ENCODE results near the gene EXOC5.
A peak's percentile ranks its signal among the peaks of the same experiment; 100 is the strongest.
"Not testable (repeated sequence)": the region's sequence is repeated elsewhere in the genome, so short reads cannot be mapped to it uniquely, and the experiment has no call there.

The EXOC5 gene
- 73.0 to 93.5 (median 84.7) reads per million in 4 experiments for total RNA-seq

GRCh38 chr14:57268161-57269069, at the start of gene EXOC5, which contains the start of gene AP5M1:
EXOC5 (minus strand) TSS chr14:57268905; CDS start chr14:57268648, 257 bp downstream.
AP5M1 (plus strand) TSS chr14:57268971; CDS start chr14:57269315, 344 bp downstream.
- DNase-seq = peak; percentile 85

GRCh38 chr14:57317248-57317833, 48.6 kb upstream of the EXOC5 start:
- peak; percentile 60 for DNase-seq

GRCh38 chr14:57314396-57315089, 45.8 kb upstream of the EXOC5 start:
- no peak for DNase-seq

- DNase-seq = no peak
Measured at GRCh38 chr14:57302883-57303282, 34.2 kb upstream of the EXOC5 start.

GRCh38 chr14:57299511-57299910, 30.8 kb upstream of the EXOC5 start:
- no peak for DNase-seq

GRCh38 chr14:57297852-57298251, 29.1 kb upstream of the EXOC5 start:
- DNase-seq = no peak

- DNase-seq = no peak
Measured at GRCh38 chr14:57295239-57295638, 26.5 kb upstream of the EXOC5 start.

- no peak for DNase-seq
Measured at GRCh38 chr14:57293866-57294837, 25.4 kb upstream of the EXOC5 start.

GRCh38 chr14:57291692-57292647, 23.3 kb upstream of the EXOC5 start:
- no peak for DNase-seq

- no peak for DNase-seq
Measured at GRCh38 chr14:57290751-57291150, 22.0 kb upstream of the EXOC5 start.

- no peak for DNase-seq
Measured at GRCh38 chr14:57287745-57288144, 19.0 kb upstream of the EXOC5 start.

- no peak for DNase-seq
Measured at GRCh38 chr14:57277062-57277461, 8.4 kb upstream of the EXOC5 start.

GRCh38 chr14:57275023-57275664, 6.4 kb upstream of the EXOC5 start:
- DNase-seq = no peak

- DNase-seq = no peak
Measured at GRCh38 chr14:57274551-57274950, 5.8 kb upstream of the EXOC5 start.

- no peak for DNase-seq
Measured at GRCh38 chr14:57273236-57273635, 4.5 kb upstream of the EXOC5 start.

- DNase-seq = no peak
Measured at GRCh38 chr14:57266065-57266464, 2.6 kb downstream of the EXOC5 start.

GRCh38 chr14:57262117-57262516, 6.6 kb downstream of the EXOC5 start:
- DNase-seq = no peak

- DNase-seq = no peak
Measured at GRCh38 chr14:57261604-57262003, 7.1 kb downstream of the EXOC5 start.

GRCh38 chr14:57259672-57260071, 9.0 kb downstream of the EXOC5 start:
- DNase-seq = no peak

GRCh38 chr14:57258221-57258620, 10.5 kb downstream of the EXOC5 start:
- not testable (repeated sequence) for DNase-seq
